Astrocyte (in vitro differentiated cells and primary cell): ENCODE data around the gene NR0B1.

Experiments used
- EZH2 ChIP-seq: IDR thresholded peaks from 2 replicates; pipeline ENCODE4 v1.6.1; 2012; ENCODE audit warnings: mild to moderate bottlenecking, low read length, inconsistent platforms; ENCODE audit not compliant: insufficient read depth
- TF ChIP-seq, protein P1 (sequence below): IDR thresholded peaks from 2 replicates; pipeline ENCODE4 v1.5.1; 2011; ENCODE audit warnings: low read depth, mild to moderate bottlenecking, inconsistent platforms, low read length, moderate library complexity; ENCODE audit not compliant: insufficient read depth

DNA sequence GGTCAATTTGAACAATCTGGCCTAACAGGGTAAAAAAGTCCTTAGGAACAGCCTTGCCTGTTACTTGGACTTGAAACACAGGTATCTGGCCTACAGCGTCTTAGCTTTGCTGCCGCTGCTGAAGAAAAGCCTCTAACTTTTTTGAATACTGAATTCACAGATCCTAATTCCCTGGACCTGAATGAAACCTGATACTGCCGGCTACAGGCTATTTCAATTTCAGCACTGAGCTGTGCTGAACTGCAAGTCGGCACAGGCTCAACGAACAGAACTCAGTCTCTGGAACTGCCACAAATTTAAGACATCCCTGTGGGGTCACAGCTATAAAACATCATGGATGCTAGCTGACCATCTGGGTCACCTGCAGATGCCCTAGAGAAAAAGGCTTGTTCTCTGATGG lies 7.2 kb downstream of the NR0B1 start:
- TF ChIP-seq, protein P1, sequence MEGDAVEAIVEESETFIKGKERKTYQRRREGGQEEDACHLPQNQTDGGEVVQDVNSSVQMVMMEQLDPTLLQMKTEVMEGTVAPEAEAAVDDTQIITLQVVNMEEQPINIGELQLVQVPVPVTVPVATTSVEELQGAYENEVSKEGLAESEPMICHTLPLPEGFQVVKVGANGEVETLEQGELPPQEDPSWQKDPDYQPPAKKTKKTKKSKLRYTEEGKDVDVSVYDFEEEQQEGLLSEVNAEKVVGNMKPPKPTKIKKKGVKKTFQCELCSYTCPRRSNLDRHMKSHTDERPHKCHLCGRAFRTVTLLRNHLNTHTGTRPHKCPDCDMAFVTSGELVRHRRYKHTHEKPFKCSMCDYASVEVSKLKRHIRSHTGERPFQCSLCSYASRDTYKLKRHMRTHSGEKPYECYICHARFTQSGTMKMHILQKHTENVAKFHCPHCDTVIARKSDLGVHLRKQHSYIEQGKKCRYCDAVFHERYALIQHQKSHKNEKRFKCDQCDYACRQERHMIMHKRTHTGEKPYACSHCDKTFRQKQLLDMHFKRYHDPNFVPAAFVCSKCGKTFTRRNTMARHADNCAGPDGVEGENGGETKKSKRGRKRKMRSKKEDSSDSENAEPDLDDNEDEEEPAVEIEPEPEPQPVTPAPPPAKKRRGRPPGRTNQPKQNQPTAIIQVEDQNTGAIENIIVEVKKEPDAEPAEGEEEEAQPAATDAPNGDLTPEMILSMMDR: no peak
- TF ChIP-seq EZH2: no peak
